Gastroesophageal sphincter (tissue), 4 donors: ENCODE measurements around the gene TMEM163. TPM values are rescaled to one million over a fixed set of nuclear protein-coding genes. Genes with fewer than 3 reads are reported as not detected.

ENCODE experiments used
- ATAC-seq: fragments of 150-250 bp; one replicate; pipeline ENCODE4 v1.9.1; 2016; ENCODE audit warnings: mild to moderate bottlenecking, moderate library complexity
- H3K27ac ChIP-seq, 4 donors: fragments of 200-600 bp; sonication (generic) in 3 of 4; 1 replicate in 3 of 4; 2 replicates in 1 of 4; pipeline ENCODE4 v1.5.1; 2016 to 2019
- H3K27me3 ChIP-seq: fragments of 200-600 bp; sonication (generic); one replicate; pipeline ENCODE4 v1.5.1; 2019
- H3K36me3 ChIP-seq, 2 donors: fragments of 200-600 bp; sonication (generic); one replicate each; pipeline ENCODE4 v1.5.1; 2019; ENCODE audit warnings: control low read depth in 1 of 2
- H3K4me1 ChIP-seq, 3 donors: fragments of 200-600 bp; sonication (generic); 1 replicate in 2 of 3; 2 replicates in 1 of 3; pipeline ENCODE4 v1.5.1; 2016 to 2019; ENCODE audit warnings: control low read depth in 2 of 3
- H3K4me3 ChIP-seq, 2 donors: fragments of 200-600 bp; sonication (generic); one replicate each; pipeline ENCODE4 v1.5.1; 2019; ENCODE audit warnings: mild to moderate bottlenecking in 1 of 2, moderate library complexity in 1 of 2
- H3K9me3 ChIP-seq, 3 donors: fragments of 200-600 bp; sonication (generic); one replicate each; pipeline ENCODE4 v1.5.1; 2017 to 2019; ENCODE audit warnings: control low read depth in 2 of 3
- EP300 ChIP-seq: sonication (generic); formaldehyde crosslinking; IDR thresholded peaks from one replicate; pipeline ENCODE4 v1.6.1; 2017; ENCODE audit warnings: antibody characterized with exemption, mild to moderate bottlenecking
- POLR2A ChIP-seq, 2 donors: fragments of 450-650 bp; IDR thresholded peaks; one replicate each; pipeline ENCODE4 v1.6.1; 2017; ENCODE audit warnings: antibody characterized with exemption in 2 of 2, mild to moderate bottlenecking in 2 of 2, moderate library complexity in 1 of 2
- POLR2AphosphoS5 ChIP-seq: sonication (generic); formaldehyde crosslinking; IDR thresholded peaks from one replicate; pipeline ENCODE4 v1.6.1; 2017; ENCODE audit warnings: antibody characterized with exemption
- WGBS, 2 donors: methylation state at CpG; one replicate each; pipeline ENCODE4 v1.1.5; 2018; ENCODE audit warnings: low coverage in 1 of 2; 5-methylcytosine and 5-hydroxymethylcytosine counted together
- total RNA-seq, 4 donors: library from RNA; depleted of rRNA; stranded (reverse); fragments of >200 nt; gene quantifications; one replicate each; pipeline ENCODE4 v1.1.0, GENCODE V29; 2016
- TF ChIP-seq, protein P1 (sequence below), 4 experiments: fragments of 200-600 bp in 2 of 4; fragments of 450-650 bp in 2 of 4; sonication (generic) in 1 of 4; IDR thresholded peaks; one replicate each; pipeline ENCODE4 v1.5.1; 2017 to 2019; ENCODE audit warnings: antibody characterized with exemption in 4 of 4, mild to moderate bottlenecking in 2 of 4, moderate library complexity in 2 of 4

The TMEM163 gene
- total RNA-seq, 4 donors from 2014 or later: 0.27 to 2.5 (median 0.60) TPM

DNA sequence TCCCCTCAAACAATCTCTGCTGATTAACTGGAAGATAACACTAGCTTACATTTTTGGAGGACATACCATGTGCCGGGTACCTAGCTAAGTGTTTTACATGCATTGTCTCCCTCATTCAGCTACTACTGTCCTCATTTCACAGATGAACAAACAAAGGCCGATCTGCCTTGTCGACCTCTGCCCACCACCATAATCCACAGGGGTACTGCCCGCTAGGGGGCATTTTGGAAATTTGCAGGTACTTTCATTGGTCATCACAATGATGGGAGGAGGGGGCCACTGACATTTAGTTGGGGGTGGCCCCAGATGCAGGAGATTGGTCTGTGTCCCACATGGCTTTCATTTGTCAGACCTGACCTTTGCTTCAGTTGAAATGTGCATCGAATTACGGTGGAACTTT lies 3.9 kb upstream of the TMEM163 start:
- Histone ChIP-seq H3K27me3 (peaks cover 65% of the 10 kb centered on the region), H3K36me3 (no peaks in the 10 kb centered on the region), H3K4me3 (no peak overlapping the region), H3K9me3 (no peaks in the 10 kb centered on the region), H3K27ac (no peak overlapping the region), H3K4me1 (peaks cover 0 to 17% (median 7%) of the 10 kb centered on the region in 3 donors)
- TF ChIP-seq POLR2AphosphoS5: no peak
- TF ChIP-seq POLR2A (IDR thresholded peaks at IDR 0.05): no peak
- TF ChIP-seq, protein P1, sequence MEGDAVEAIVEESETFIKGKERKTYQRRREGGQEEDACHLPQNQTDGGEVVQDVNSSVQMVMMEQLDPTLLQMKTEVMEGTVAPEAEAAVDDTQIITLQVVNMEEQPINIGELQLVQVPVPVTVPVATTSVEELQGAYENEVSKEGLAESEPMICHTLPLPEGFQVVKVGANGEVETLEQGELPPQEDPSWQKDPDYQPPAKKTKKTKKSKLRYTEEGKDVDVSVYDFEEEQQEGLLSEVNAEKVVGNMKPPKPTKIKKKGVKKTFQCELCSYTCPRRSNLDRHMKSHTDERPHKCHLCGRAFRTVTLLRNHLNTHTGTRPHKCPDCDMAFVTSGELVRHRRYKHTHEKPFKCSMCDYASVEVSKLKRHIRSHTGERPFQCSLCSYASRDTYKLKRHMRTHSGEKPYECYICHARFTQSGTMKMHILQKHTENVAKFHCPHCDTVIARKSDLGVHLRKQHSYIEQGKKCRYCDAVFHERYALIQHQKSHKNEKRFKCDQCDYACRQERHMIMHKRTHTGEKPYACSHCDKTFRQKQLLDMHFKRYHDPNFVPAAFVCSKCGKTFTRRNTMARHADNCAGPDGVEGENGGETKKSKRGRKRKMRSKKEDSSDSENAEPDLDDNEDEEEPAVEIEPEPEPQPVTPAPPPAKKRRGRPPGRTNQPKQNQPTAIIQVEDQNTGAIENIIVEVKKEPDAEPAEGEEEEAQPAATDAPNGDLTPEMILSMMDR (IDR thresholded peaks at IDR 0.05): no peak
- no peak for TF ChIP-seq EP300
- no peak for ATAC-seq
- 51 to 57% methylated on average over 4 to 6 of the region's 6 CpGs for WGBS, 2 donors

DNA sequence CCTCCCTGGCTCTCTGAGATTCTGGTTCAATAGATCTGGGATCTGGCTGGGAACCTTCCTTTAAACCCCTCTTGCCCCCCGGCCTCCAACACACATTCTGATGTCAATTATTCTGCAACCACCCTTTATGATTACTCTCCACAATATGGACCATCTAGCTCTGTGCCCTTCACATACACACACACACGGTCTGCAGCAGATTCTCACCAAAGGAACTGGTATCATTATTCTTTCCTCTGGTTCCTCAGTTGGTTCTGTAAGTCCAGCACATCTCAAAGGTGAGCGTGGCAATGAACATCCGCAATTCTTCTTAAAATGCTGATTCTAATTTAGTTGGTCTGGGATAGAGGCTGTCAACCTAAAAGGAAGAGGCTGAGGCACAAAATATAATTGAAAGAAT lies 2.8 kb upstream of the TMEM163 start:
- H3K4me3 ChIP-seq: no peak overlapping the region
- 72 to 88% methylated on average over 2 to 4 of the region's 4 CpGs for WGBS, 2 donors

DNA sequence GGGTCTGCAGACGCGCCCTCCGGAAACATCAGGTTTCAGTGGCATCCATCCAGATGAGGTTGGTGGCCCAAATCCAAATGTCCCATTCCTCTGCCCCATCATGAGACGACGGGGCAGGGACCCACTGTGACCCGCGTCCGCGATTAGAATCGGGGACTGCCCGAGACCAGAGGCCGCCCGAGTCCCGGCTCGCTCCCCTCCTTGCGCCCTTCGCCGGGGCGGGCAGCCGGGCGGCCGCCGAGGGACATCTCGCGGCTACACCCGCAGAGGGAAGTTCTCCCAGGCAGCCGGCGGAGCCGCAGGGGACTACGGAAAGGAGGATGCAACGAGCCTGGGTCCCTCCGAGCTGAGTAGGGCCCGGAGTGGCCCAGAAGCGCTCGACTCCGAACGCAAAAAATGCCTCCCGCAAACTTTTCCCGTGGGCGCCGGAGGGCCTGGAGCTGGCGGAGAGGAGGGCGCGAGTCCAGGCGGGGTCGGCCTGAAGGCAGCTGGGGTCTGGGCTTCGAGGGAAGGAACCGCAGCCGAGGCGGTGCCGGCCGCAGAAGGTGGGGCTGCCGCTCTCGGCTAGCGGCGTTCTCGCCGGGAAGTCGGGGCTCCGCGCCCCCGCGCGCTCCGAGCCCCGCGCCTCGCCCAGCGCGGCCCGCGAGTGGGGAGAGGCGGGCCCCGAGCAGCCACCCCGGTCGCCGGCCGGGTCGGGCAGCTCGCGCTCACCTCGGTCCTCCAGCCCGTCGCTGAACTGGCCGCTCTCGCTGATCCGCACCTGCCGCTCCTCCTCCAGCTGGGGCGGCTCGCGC lies 580 bp downstream of the TMEM163 start:
- no peak for ATAC-seq
- Histone ChIP-seq H3K4me1 (peaks cover 0 to 23% (median 9%) of the 10 kb centered on the region in 3 donors), H3K36me3 (no peaks in the 10 kb centered on the region), H3K9me3 (no peaks in the 10 kb centered on the region), H3K27ac (no peak overlapping the region), H3K4me3 (peak overlapping the region; percentile 5 to 51), H3K27me3 (peaks cover 91% of the 10 kb centered on the region)
- TF ChIP-seq EP300: no peak
- no peak for TF ChIP-seq POLR2A (IDR thresholded peaks at IDR 0.05)
- no peak for TF ChIP-seq POLR2AphosphoS5
- TF ChIP-seq, protein P1 (IDR thresholded peaks at IDR 0.05): no peak
- 0% methylated on average over 1 of the region's 91 CpGs; no CpG with 5 or more reads in 1 of the 2 donors for WGBS, 2 donors

More for the DNA sequence above, 2.8 kb upstream of the TMEM163 start:
- H3K9me3 ChIP-seq: no peaks in the 10 kb centered on the region
- H3K4me1 ChIP-seq: peaks cover 0 to 23% (median 9%) of the 10 kb centered on the region in 3 donors
- ATAC-seq: no peak
- H3K27me3 ChIP-seq: peaks cover 73% of the 10 kb centered on the region
- no peaks in the 10 kb centered on the region for H3K36me3 ChIP-seq
- no peak overlapping the region for H3K27ac ChIP-seq
- TF ChIP-seq POLR2A (IDR thresholded peaks at IDR 0.05) (no peak), POLR2AphosphoS5 (no peak), EP300 (no peak)
- TF ChIP-seq, protein P1 (IDR thresholded peaks at IDR 0.05): no peak

DNA sequence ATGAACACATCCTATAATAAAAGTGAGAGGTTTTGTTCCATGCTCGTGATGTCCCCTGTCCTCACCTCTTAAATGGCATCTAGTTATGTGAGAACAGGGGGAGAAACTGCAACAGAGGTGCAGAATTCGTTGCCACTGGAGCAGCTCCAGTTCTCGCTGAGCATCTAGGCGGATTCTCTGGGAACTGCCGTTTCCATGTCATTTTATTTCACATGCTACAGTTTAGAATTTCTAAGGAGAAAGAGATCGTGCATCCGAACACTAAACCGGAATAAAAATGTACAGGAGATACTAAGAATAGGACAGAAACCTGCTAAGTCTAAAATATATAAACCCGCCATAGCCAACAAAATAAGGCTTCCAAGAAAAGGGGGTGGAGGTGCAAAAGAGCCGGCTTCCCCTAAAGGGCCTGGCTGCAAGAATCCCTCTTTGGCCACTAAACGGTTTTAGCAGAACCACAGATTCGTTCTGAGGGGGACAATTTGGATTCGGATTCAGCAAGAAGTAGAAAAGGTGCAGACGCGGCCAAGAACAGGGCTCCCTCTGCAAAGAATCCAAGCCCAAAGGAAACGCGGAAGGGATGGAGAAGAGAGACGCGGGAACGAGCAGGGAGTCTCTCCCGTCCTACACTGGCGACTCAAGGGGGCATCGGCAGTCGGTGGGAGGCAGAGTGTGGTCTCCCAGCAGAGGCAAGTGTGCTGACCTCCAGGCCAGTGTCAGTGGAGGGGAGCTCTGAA lies 1.3 kb downstream of the TMEM163 start:
- Histone ChIP-seq H3K36me3 (no peaks in the 10 kb centered on the region), H3K4me3 (peak overlapping the region in 1 of 2 donors; percentile 51), H3K4me1 (peaks cover 0 to 23% (median 9%) of the 10 kb centered on the region in 3 donors), H3K27me3 (peaks cover 92% of the 10 kb centered on the region), H3K9me3 (no peaks in the 10 kb centered on the region), H3K27ac (no peak overlapping the region)
- ATAC-seq: no peak
- no peak for TF ChIP-seq POLR2A (IDR thresholded peaks at IDR 0.05)
- 22 to 32% methylated on average over 5 to 24 of the region's 24 CpGs for WGBS, 2 donors

DNA sequence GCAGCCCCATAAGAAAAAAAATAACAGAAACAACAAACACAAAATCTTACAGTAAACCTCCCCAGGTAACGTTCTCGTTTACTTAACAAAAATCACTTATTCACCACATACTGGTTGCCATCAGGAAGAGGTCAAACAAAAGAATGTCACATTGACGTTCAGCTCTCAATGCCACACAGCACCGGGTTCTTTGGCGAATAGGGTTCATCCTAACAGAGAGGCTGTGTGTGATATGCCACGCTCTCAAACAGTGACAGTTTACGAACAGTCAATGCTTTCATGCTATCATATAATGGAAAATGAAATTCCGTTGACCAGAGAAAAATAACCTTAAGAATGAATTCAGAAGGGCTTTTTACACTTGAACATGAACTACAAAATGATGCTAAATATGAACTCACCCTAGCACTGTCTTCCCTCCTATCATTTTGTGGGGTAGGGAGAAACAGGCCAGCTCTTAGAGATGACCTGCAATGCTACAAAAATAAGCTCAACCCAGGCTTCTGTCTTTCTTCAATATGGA lies 2.0 kb downstream of the TMEM163 start:
- Histone ChIP-seq H3K4me3 (no peak overlapping the region), H3K27ac (no peak overlapping the region), H3K27me3 (peaks cover 88% of the 10 kb centered on the region), H3K36me3 (no peaks in the 10 kb centered on the region), H3K4me1 (peaks cover 0 to 23% (median 9%) of the 10 kb centered on the region in 3 donors), H3K9me3 (no peaks in the 10 kb centered on the region)
- ATAC-seq: no peak
- TF ChIP-seq, protein P1 (IDR thresholded peaks at IDR 0.05): no peak
- TF ChIP-seq POLR2AphosphoS5: no peak
- TF ChIP-seq EP300: no peak
- no peak for TF ChIP-seq POLR2A (IDR thresholded peaks at IDR 0.05)
- WGBS, 2 donors: 70 to 79% methylated on average over 8 of the region's 8 CpGs
